ENCODE measurements around the gene CABP1. TPM values are rescaled to one million over a fixed set of nuclear protein-coding genes. Genes with fewer than 3 reads are reported as not detected.

The CABP1 gene
- total RNA-seq, 1 experiment from 2014 or later = 1.2 TPM

- TF ChIP-seq CTCF (conservative IDR thresholded peaks at IDR 0.05; ENCODE audit: low read depth, low read length) (no peak), EZH2 (IDR thresholded peaks at IDR 0.05; ENCODE audit: borderline replicate concordance, low read depth, low read length, poor library complexity, severe bottlenecking) (no peak)
- ChIA-PET CTCF (interaction anchor here (1.0 to 1.2 kb wide), 2 partner anchors 8 to 46 kb away, joined by 6 to 7 read pairs; partner anchors contain the start of gene MLEC), POLR2A (ENCODE audit: low non-redundant PET) (no interaction called here)
- DNase-seq (ENCODE audit: low spot score) = peak; percentile 41
- H3K9me3 ChIP-seq (ENCODE audit: low read depth, low read length, poor library complexity, severe bottlenecking) = no peaks in the 10 kb centered on the region
- intact Hi-C loops (cut with micrococcal nuclease; ENCODE audit: unreplicated experiment) = no loop called here
- no TSS peak for BruUV-seq (replicated peaks)
- H3K4me3 ChIP-seq (ENCODE audit: low read depth, low read length, poor library complexity, severe bottlenecking) = peak overlapping the region; percentile 43
- peaks cover 7% of the 10 kb centered on the region for H3K4me1 ChIP-seq (ENCODE audit: insufficient read depth, low read length, poor library complexity, severe bottlenecking)
- no peak overlapping the region for H3K27ac ChIP-seq (ENCODE audit: low read depth, low read length, poor library complexity, severe bottlenecking)
- H3K36me3 ChIP-seq (ENCODE audit: insufficient read depth, low read length, poor library complexity, severe bottlenecking) = no peaks in the 10 kb centered on the region
- peaks cover 33% of the 10 kb centered on the region for H3K27me3 ChIP-seq (replicated peaks; ENCODE audit: insufficient read depth, low read depth, low read length, poor library complexity)
Observed at GRCh38 chr12:120640861-120641833, 721 bp downstream of the CABP1 start.

GRCh38 chr12:120642121-120642520 lies 1.7 kb downstream of the CABP1 start:
- H3K27ac ChIP-seq (ENCODE audit: low read depth, low read length, poor library complexity, severe bottlenecking) = no peak overlapping the region
- POLR2A ChIA-PET (ENCODE audit: low non-redundant PET) = no interaction called here
- CTCF ChIA-PET = no interaction called here
- TF ChIP-seq EZH2 (IDR thresholded peaks at IDR 0.05; ENCODE audit: borderline replicate concordance, low read depth, low read length, poor library complexity, severe bottlenecking) = no peak
- TF ChIP-seq CTCF (conservative IDR thresholded peaks at IDR 0.05; ENCODE audit: low read depth, low read length) = no peak
- H3K4me3 ChIP-seq (ENCODE audit: low read depth, low read length, poor library complexity, severe bottlenecking) = no peak overlapping the region
- intact Hi-C loops (cut with micrococcal nuclease; ENCODE audit: unreplicated experiment) = no loop called here
- no peaks in the 10 kb centered on the region for H3K36me3 ChIP-seq (ENCODE audit: insufficient read depth, low read length, poor library complexity, severe bottlenecking)
- DNase-seq (ENCODE audit: low spot score) = no peak
- H3K9me3 ChIP-seq (ENCODE audit: low read depth, low read length, poor library complexity, severe bottlenecking) = no peaks in the 10 kb centered on the region
- peaks cover 7% of the 10 kb centered on the region for H3K4me1 ChIP-seq (ENCODE audit: insufficient read depth, low read length, poor library complexity, severe bottlenecking)
- BruUV-seq (replicated peaks) = no TSS peak
- peaks cover 33% of the 10 kb centered on the region for H3K27me3 ChIP-seq (replicated peaks; ENCODE audit: insufficient read depth, low read depth, low read length, poor library complexity)

GRCh38 chr12:120642826-120643225 lies 2.4 kb downstream of the CABP1 start:
- intact Hi-C loops (cut with micrococcal nuclease; ENCODE audit: unreplicated experiment) = no loop called here
- H3K27ac ChIP-seq (ENCODE audit: low read depth, low read length, poor library complexity, severe bottlenecking) = no peak overlapping the region
- ChIA-PET POLR2A (ENCODE audit: low non-redundant PET) (interaction anchor here (0.6 kb wide), 1 partner anchor 293 kb away, joined by 3 read pairs; no protein-coding TSS in a partner anchor), CTCF (no interaction called here)
- no peaks in the 10 kb centered on the region for H3K9me3 ChIP-seq (ENCODE audit: low read depth, low read length, poor library complexity, severe bottlenecking)
- BruUV-seq (replicated peaks) = no TSS peak
- DNase-seq (ENCODE audit: low spot score) = no peak
- H3K4me1 ChIP-seq (ENCODE audit: insufficient read depth, low read length, poor library complexity, severe bottlenecking) = peaks cover 7% of the 10 kb centered on the region
- H3K27me3 ChIP-seq (replicated peaks; ENCODE audit: insufficient read depth, low read depth, low read length, poor library complexity) = peaks cover 33% of the 10 kb centered on the region
- no peaks in the 10 kb centered on the region for H3K36me3 ChIP-seq (ENCODE audit: insufficient read depth, low read length, poor library complexity, severe bottlenecking)
- TF ChIP-seq CTCF (conservative IDR thresholded peaks at IDR 0.05; ENCODE audit: low read depth, low read length) = no peak
- TF ChIP-seq EZH2 (IDR thresholded peaks at IDR 0.05; ENCODE audit: borderline replicate concordance, low read depth, low read length, poor library complexity, severe bottlenecking) = no peak
- no peak overlapping the region for H3K4me3 ChIP-seq (ENCODE audit: low read depth, low read length, poor library complexity, severe bottlenecking)

All from A673 (cell line).